ENCODE data around the gene TEX51.

TEX51 gene

DNA sequence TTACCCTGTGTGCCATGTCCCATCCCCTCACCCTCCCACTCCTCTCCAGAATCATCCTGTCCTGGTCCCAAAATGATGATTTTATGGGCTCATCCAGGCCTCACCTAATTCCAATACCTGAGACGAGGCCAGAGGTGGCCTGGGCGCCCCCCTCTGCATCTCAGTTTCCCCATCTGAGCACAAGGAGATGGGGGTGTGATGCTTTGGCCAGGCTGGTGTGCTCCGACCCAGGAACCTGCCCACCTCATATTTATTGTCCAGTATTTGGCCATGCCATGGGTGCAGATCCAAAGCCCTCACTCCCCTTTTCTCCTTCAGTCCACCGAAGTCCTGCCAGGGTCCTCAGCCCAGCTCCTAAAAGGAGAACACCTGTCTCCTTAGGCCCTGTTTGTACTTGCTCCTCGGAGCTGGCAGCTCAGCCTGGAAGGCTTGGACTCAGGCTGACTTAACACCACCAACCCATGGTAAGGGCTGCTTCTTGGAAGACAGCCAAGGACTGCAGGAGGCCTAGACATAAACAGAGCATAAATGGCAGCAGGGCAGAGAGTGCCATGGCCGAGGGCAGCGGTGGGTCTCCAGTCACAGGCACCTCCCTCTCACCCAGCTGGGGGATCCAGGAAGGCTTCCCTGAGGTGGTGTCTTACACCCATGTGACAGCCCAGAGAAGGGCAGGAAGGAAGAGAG, 3.6 kb downstream of the TEX51 start:
- H2AFZ ChIP-seq (ENCODE audit: low read length), result no peak overlapping the region
- no peaks in the 10 kb centered on the region for H3K79me2 ChIP-seq (ENCODE audit: low read length)
- H3K36me3 ChIP-seq (replicated peaks; ENCODE audit: insufficient read depth, low read length), result no peaks in the 10 kb centered on the region
- no peak overlapping the region for H3K4me2 ChIP-seq (ENCODE audit: low read depth, low read length)
- no peaks in the 10 kb centered on the region for H3K9me3 ChIP-seq (replicated peaks; ENCODE audit: insufficient read depth, low read length)
- no peaks in the 10 kb centered on the region for H4K20me1 ChIP-seq (ENCODE audit: insufficient read depth, low read length)
- no peaks in the 10 kb centered on the region for H3F3A ChIP-seq (ENCODE audit: insufficient read depth, low read length)
- TF ChIP-seq EZH2 (optimal IDR thresholded peaks at IDR 0.05; ENCODE audit: low read depth, low read length) (no peak), EZH2phosphoT487 (IDR thresholded peaks at IDR 0.05; ENCODE audit: low read length) (no peak)
- TF ChIP-seq, protein P1, sequence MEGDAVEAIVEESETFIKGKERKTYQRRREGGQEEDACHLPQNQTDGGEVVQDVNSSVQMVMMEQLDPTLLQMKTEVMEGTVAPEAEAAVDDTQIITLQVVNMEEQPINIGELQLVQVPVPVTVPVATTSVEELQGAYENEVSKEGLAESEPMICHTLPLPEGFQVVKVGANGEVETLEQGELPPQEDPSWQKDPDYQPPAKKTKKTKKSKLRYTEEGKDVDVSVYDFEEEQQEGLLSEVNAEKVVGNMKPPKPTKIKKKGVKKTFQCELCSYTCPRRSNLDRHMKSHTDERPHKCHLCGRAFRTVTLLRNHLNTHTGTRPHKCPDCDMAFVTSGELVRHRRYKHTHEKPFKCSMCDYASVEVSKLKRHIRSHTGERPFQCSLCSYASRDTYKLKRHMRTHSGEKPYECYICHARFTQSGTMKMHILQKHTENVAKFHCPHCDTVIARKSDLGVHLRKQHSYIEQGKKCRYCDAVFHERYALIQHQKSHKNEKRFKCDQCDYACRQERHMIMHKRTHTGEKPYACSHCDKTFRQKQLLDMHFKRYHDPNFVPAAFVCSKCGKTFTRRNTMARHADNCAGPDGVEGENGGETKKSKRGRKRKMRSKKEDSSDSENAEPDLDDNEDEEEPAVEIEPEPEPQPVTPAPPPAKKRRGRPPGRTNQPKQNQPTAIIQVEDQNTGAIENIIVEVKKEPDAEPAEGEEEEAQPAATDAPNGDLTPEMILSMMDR (IDR thresholded peaks at IDR 0.05; ENCODE audit: low read length), result no peak
- H3K27me3 ChIP-seq (replicated peaks; ENCODE audit: insufficient read depth, low read length), result no peaks in the 10 kb centered on the region
- no peak overlapping the region for H3K27ac ChIP-seq (ENCODE audit: low read length)
- no peak overlapping the region for H3K4me3 ChIP-seq (ENCODE audit: low read length)
- no peak overlapping the region for H3K9ac ChIP-seq (ENCODE audit: low read length)
- H3K9me2 ChIP-seq (replicated peaks; ENCODE audit: insufficient read depth, low read length), result no peaks in the 10 kb centered on the region
- no peak for DNase-seq
- no peaks in the 10 kb centered on the region for H3K4me1 ChIP-seq (ENCODE audit: low read length)

DNA sequence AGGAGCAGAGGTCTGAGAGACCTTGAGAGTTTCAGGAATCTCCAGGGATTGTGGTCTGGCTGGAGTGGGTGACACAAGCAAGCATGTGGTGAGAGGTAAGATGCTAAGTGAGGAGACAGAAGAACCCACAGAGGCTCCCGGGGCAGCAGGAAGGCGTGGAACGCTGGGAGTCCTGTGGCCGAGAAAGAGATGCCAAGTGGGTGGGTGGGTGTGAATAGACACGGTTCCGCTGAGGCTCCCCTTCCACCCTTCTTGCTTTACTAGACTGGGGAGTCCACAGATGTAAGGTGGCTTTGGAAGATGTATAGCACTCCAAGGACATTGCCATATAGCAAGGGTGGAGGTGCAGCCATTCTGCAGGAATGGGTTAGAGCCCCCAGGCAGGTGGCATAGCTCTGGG, 4.2 kb downstream of the TEX51 start:
- Histone ChIP-seq H3K4me3 (ENCODE audit: low read length) (no peak overlapping the region), H3K9me2 (replicated peaks; ENCODE audit: insufficient read depth, low read length) (no peaks in the 10 kb centered on the region), H3F3A (ENCODE audit: insufficient read depth, low read length) (no peaks in the 10 kb centered on the region), H3K9me3 (replicated peaks; ENCODE audit: insufficient read depth, low read length) (no peaks in the 10 kb centered on the region), H4K20me1 (ENCODE audit: insufficient read depth, low read length) (no peaks in the 10 kb centered on the region), H3K9ac (ENCODE audit: low read length) (no peak overlapping the region), H3K36me3 (replicated peaks; ENCODE audit: insufficient read depth, low read length) (no peaks in the 10 kb centered on the region), H3K4me1 (ENCODE audit: low read length) (no peaks in the 10 kb centered on the region), H3K79me2 (ENCODE audit: low read length) (no peaks in the 10 kb centered on the region), H2AFZ (ENCODE audit: low read length) (no peak overlapping the region), H3K27me3 (replicated peaks; ENCODE audit: insufficient read depth, low read length) (no peaks in the 10 kb centered on the region), H3K4me2 (ENCODE audit: low read depth, low read length) (no peak overlapping the region), H3K27ac (ENCODE audit: low read length) (no peak overlapping the region)
- TF ChIP-seq EZH2 (optimal IDR thresholded peaks at IDR 0.05; ENCODE audit: low read depth, low read length) (no peak), EZH2phosphoT487 (IDR thresholded peaks at IDR 0.05; ENCODE audit: low read length) (no peak)
- TF ChIP-seq, protein P1 (IDR thresholded peaks at IDR 0.05; ENCODE audit: low read length), result no peak
- no peak for DNase-seq

DNA sequence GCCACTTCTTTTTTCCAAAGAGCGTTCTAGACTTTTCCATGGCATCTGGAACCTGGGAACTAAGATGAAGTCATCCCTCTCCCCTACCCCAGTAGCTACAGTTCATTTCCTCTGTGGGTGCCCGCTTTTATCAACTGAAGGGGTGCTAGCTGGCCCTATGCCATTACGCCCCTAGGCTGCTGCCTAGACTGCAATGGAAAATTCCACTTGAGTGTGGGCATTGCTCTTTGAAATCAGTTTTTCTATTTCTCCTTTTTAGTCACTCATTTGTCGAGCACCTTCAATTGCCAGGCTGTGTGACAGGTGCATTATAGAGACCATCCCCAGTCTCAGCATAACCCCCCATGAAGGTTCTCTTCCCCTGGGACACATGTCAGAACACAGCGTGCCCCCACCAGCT, 7.3 kb downstream of the TEX51 start:
- no peak for DNase-seq
- Histone ChIP-seq H4K20me1 (ENCODE audit: insufficient read depth, low read length) (no peaks in the 10 kb centered on the region), H2AFZ (ENCODE audit: low read length) (no peak overlapping the region), H3K36me3 (replicated peaks; ENCODE audit: insufficient read depth, low read length) (no peaks in the 10 kb centered on the region), H3K9me3 (replicated peaks; ENCODE audit: insufficient read depth, low read length) (no peaks in the 10 kb centered on the region), H3K4me1 (ENCODE audit: low read length) (no peaks in the 10 kb centered on the region), H3F3A (ENCODE audit: insufficient read depth, low read length) (no peaks in the 10 kb centered on the region), H3K9ac (ENCODE audit: low read length) (no peak overlapping the region), H3K4me3 (ENCODE audit: low read length) (no peak overlapping the region), H3K9me2 (replicated peaks; ENCODE audit: insufficient read depth, low read length) (no peaks in the 10 kb centered on the region), H3K4me2 (ENCODE audit: low read depth, low read length) (no peak overlapping the region), H3K27me3 (replicated peaks; ENCODE audit: insufficient read depth, low read length) (no peaks in the 10 kb centered on the region), H3K27ac (ENCODE audit: low read length) (no peak overlapping the region), H3K79me2 (ENCODE audit: low read length) (no peaks in the 10 kb centered on the region)
- no peak for TF ChIP-seq EZH2 (optimal IDR thresholded peaks at IDR 0.05; ENCODE audit: low read depth, low read length)
- no peak for TF ChIP-seq EZH2phosphoT487 (IDR thresholded peaks at IDR 0.05; ENCODE audit: low read length)
- TF ChIP-seq, protein P1 (IDR thresholded peaks at IDR 0.05; ENCODE audit: low read length), result no peak
